ENCODE results near the gene PDE7B.

DNA sequence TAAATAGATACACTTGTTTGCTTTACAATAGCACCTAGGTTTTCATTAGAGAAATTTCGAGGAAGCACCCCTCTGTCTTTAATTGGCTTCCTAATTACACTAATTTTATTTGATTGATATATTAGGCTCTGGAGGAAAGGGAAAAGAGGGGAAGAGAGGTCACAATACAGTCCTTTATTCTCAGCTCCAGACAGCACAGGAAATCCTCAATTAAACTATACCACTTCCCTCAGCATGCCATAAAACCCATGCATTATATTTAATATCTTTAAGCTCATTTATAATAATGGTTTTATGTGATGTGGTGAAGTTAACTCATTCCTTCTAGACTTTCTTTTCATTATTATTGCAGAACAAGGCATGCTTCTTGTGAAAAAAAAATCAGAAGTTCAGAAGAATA lies 17.7 kb upstream of the PDE7B start:
- TF ChIP-seq POLR2AphosphoS5 (IDR thresholded peaks at IDR 0.05; ENCODE audit: low read depth, low read length), result no peak
- TF ChIP-seq, protein P1, sequence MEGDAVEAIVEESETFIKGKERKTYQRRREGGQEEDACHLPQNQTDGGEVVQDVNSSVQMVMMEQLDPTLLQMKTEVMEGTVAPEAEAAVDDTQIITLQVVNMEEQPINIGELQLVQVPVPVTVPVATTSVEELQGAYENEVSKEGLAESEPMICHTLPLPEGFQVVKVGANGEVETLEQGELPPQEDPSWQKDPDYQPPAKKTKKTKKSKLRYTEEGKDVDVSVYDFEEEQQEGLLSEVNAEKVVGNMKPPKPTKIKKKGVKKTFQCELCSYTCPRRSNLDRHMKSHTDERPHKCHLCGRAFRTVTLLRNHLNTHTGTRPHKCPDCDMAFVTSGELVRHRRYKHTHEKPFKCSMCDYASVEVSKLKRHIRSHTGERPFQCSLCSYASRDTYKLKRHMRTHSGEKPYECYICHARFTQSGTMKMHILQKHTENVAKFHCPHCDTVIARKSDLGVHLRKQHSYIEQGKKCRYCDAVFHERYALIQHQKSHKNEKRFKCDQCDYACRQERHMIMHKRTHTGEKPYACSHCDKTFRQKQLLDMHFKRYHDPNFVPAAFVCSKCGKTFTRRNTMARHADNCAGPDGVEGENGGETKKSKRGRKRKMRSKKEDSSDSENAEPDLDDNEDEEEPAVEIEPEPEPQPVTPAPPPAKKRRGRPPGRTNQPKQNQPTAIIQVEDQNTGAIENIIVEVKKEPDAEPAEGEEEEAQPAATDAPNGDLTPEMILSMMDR (IDR thresholded peaks at IDR 0.05), result no peak

All from SK-N-SH (cell line).